H1 (cell line): Measurements from ENCODE around the gene LMX1B.

Experiments
- EP300 ChIP-seq, 2 experiments: IDR thresholded peaks; 1 replicate in 1 of 2; 2 replicates in 1 of 2; pipeline ENCODE4 v1.6.1; 2011 to 2012; ENCODE audit warnings: low read depth in 2 of 2, low read length in 2 of 2, mild to moderate bottlenecking in 2 of 2, borderline replicate concordance in 1 of 2, inconsistent platforms in 1 of 2, moderate library complexity in 1 of 2
- KDM1A ChIP-seq: fragments of 200-600, 300-600 bp; sonication (generic); IDR thresholded peaks from 2 replicates; pipeline ENCODE4 v1.7.1; 2016; ENCODE audit warnings: mild to moderate bottlenecking, low read length, borderline replicate concordance
- NRF1 ChIP-seq: IDR thresholded peaks from 2 replicates; pipeline ENCODE4 v1.6.1; 2011; ENCODE audit warnings: mild to moderate bottlenecking, low read depth, low read length, improper control_type of control experiment
- POLR2A ChIP-seq, 2 experiments: IDR thresholded peaks; 1 replicate in 1 of 2; 2 replicates in 1 of 2; pipeline ENCODE4 v1.6.1; 2011; ENCODE audit warnings: low read depth in 2 of 2, low read length in 2 of 2, mild to moderate bottlenecking in 2 of 2; ENCODE audit errors: control extremely low read depth in 1 of 2
- RBBP5 ChIP-seq: IDR thresholded peaks from 2 replicates; pipeline ENCODE4 v1.7.1; 2012; ENCODE audit warnings: low read depth, mild to moderate bottlenecking, inconsistent platforms, low read length, moderate library complexity, borderline replicate concordance
- RFX5 ChIP-seq: IDR thresholded peaks from 2 replicates; pipeline ENCODE4 v1.6.1; 2011; ENCODE audit warnings: low read depth, low read length, improper control_type of control experiment, borderline replicate concordance
- SUZ12 ChIP-seq: fragments of 200-600 bp; sonication (generic); IDR thresholded peaks from 2 replicates; pipeline ENCODE4 v1.6.1; 2012; ENCODE audit warnings: mild to moderate bottlenecking, inconsistent platforms, low read length, moderate library complexity, mixed read lengths
- TF ChIP-seq, protein P1 (sequence below), 3 experiments: IDR thresholded peaks; 1 replicate in 2 of 3; 2 replicates in 1 of 3; pipeline versions ENCODE4 v1.5.1 to v1.6.1; 2011; ENCODE audit warnings: low read length in 3 of 3, mild to moderate bottlenecking in 3 of 3, inconsistent platforms in 2 of 3, low read depth in 1 of 3, moderate library complexity in 1 of 3; ENCODE audit not compliant: insufficient read depth in 1 of 3; ENCODE audit errors: control extremely low read depth in 1 of 3
- TF ChIP-seq, protein P2 (sequence below): IDR thresholded peaks from 2 replicates; pipeline ENCODE4 v1.6.1; 2011; ENCODE audit warnings: low read depth, mild to moderate bottlenecking, low read length; ENCODE audit not compliant: insufficient read depth

DNA sequence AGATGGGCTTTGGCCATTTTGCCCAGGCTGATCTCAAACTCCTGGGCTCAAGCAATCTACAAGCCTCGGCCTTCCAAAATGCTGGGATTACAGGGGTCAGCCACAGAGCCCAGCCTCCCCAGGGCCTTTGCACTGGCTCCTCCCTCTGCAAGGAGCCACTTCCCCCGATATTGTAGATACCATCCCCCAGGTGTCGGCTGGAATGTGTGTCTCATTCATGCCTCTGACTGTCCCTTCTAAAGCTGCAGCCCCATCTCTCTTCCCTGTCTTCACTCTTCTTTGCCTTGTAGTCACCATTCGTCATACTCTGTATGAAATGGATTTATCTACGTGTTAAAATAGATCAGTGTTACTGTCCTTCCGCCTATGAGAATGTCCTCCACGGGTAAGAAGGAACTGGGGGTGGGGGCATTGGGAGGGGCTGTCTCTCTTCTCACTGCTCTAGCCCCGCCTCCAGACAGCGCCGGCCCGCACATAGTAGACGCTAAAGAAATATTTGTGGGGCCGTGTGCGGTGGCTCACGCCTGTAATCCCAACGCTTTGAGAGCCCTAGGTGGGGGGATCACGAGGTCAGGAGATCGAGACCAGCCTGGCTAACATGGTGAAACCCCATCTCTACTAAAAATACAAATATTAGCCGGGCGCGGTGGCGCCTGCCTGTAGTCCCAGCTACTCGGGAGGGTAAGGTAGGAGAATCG lies 68.5 kb downstream of the LMX1B start:
- no peak for TF ChIP-seq NRF1
- TF ChIP-seq, protein P1, sequence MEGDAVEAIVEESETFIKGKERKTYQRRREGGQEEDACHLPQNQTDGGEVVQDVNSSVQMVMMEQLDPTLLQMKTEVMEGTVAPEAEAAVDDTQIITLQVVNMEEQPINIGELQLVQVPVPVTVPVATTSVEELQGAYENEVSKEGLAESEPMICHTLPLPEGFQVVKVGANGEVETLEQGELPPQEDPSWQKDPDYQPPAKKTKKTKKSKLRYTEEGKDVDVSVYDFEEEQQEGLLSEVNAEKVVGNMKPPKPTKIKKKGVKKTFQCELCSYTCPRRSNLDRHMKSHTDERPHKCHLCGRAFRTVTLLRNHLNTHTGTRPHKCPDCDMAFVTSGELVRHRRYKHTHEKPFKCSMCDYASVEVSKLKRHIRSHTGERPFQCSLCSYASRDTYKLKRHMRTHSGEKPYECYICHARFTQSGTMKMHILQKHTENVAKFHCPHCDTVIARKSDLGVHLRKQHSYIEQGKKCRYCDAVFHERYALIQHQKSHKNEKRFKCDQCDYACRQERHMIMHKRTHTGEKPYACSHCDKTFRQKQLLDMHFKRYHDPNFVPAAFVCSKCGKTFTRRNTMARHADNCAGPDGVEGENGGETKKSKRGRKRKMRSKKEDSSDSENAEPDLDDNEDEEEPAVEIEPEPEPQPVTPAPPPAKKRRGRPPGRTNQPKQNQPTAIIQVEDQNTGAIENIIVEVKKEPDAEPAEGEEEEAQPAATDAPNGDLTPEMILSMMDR (IDR thresholded peaks at IDR 0.05; ENCODE audit: control extremely low read depth in 1 of 3, insufficient read depth in 1 of 3, low read depth in 1 of 3, low read length in 3 of 3): no peak
- TF ChIP-seq, protein P2, sequence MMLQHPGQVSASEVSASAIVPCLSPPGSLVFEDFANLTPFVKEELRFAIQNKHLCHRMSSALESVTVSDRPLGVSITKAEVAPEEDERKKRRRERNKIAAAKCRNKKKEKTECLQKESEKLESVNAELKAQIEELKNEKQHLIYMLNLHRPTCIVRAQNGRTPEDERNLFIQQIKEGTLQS: no peak
- no peak for TF ChIP-seq EP300 (IDR thresholded peaks at IDR 0.05; ENCODE audit: borderline replicate concordance in 1 of 2, low read depth in 2 of 2, low read length in 2 of 2)
- no peak for TF ChIP-seq RFX5
- peak; percentile 43; the same call in 1 of the 2 replicates for TF ChIP-seq KDM1A
- no peak for TF ChIP-seq RBBP5
- no peak for TF ChIP-seq POLR2A (IDR thresholded peaks at IDR 0.05; ENCODE audit: control extremely low read depth in 1 of 2, low read depth in 2 of 2, low read length in 2 of 2)
- no peak for TF ChIP-seq SUZ12
